NCI-H2227 (cell line): Measurements from ENCODE around the gene PIN4.
A peak's percentile ranks its signal among the peaks of the same experiment; 100 is the strongest.
"Not testable (repeated sequence)": the region's sequence is repeated elsewhere in the genome, so short reads cannot be mapped to it uniquely, and the experiment has no call there.

Experiments used
- DNase-seq: peaks from one replicate; lab custom pipeline; 2025; ENCODE audit not compliant: unreplicated experiment; lab: John Stamatoyannopoulos, UW

Gene PIN4

GRCh38 chrX:72201836-72202536, 20.4 kb downstream of the PIN4 start:
- DNase-seq, result no peak

DNA sequence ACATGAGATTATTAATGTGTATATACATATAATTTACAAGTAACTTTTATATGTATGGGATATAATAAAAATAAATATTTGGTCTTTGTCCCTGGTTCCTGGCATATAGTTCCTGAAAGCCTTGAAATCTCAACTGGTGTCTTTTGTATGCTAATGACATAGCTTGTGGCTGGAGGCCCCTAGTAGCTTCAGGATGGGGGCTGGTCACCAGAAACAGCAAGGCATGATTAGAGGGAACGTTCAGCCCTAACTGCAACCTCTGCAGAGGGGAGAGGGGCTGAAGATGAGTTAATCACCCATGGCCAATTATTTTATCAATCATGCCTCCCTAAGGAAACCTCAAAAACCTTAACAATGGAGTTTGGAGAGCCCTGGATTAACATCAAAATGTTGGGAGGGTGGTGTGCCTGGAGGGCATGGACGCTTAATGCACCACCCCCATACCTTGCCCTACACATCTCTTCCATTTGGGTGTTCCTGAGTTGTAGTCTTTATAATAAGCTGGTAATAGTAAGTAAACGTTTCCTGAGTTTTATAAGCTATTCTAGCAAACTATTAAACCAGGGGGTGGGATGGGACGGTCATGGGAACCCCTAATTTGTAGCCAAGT, 21.3 kb downstream of the PIN4 start:
- no peak for DNase-seq

DNA sequence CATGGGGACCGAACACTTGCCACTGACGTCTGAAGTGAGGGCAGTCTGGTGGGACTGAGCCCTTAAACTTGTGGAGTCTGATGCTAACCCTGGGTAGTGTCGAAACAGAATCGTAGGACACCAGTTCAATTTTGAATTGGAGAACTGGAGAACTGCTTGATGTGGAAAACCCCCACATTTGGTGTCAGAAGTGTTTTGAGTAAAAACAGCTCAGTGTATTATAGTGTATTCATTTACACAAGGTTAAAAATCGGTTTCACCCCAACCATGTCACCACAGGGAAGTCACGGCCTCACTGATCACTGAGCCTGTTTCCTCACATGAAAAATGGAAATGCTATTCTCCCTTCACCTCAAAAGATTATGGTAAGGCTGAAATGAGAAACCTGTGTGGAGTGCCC, 21.9 kb downstream of the PIN4 start:
- DNase-seq, result no peak

GRCh38 chrX:72205706-72206105, 24.1 kb downstream of the PIN4 start:
- DNase-seq, result no peak

DNA sequence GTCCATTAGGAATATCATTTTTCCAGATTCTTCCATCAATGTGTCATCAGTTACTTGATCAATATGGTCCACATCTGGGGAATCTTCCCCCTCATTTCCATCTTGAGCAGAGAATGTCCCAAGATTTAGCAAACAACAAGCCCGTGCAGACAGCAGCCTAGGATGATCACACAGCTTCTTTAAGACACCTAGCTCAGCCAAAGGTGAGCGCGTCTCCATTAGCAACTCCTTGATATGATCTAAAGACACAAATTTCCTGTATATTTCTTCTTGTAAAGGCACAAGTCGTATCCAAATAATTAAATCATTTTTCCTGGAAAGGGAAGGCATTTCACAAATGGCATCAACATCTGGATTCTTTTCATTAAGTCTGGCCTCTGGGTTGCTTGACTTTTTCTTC, 25.8 kb downstream of the PIN4 start:
- DNase-seq, result no peak

DNA sequence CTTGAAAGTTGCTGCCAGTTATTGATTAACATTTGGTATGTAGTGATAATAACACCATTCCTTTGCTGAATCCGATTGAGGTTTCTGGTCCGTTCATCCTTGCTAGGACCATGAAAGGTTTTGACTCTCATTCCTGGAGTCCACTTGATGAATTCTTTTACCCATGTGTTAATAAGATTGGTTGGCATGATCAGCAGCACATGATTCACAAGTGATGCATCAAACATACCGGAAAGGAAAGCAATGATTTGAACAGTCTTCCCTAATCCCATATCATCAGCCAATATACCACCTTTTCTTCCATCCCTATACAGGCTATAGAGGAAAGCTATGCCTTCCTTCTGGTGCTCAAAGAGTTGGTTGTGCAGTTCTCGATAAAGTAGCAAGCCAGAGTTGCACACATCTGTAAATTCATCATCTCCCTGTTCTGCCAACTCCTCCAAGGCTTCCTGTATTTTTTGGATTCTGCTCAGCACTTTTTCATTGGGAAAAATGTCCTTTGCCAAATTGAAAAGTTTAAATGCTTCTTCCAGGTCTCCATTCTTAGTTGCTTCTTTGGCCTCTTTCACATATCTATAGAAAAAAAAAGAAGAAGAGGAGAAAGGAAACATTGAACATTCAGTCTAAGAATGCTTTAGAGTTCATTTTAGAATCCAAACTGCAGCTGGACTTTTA, 26.7 kb downstream of the PIN4 start:
- DNase-seq, result no peak

GRCh38 chrX:72216973-72217372, 35.4 kb downstream of the PIN4 start:
- DNase-seq, result no peak

- not testable (repeated sequence) for DNase-seq
These were observed 38.8 kb downstream of the PIN4 start for GRCh38 chrX:72220375-72220774.

DNA sequence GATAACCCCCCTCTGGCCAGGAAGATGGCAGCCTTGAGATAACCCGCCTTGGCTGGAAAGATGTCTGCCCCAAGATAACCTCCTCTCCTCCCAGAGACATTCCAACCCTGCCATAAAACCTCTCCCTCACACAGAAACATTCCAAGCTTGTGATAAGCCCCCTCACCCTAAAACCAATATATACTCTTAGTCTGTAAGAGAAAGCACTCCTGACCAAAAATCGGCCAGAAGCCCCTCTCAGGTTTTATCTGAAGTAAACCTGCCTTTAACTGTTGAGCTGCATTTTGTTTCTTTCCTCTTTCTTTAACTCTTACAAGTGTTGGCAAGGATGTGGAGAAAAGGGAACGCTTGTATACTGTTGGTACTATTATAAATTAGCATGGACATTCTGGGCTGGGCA, 48.7 kb downstream of the PIN4 start:
- DNase-seq, result no peak

GRCh38 chrX:72236841-72237240, 55.3 kb downstream of the PIN4 start:
- DNase-seq, result no peak

GRCh38 chrX:72238183-72238582, 56.6 kb downstream of the PIN4 start:
- DNase-seq, result no peak

DNA sequence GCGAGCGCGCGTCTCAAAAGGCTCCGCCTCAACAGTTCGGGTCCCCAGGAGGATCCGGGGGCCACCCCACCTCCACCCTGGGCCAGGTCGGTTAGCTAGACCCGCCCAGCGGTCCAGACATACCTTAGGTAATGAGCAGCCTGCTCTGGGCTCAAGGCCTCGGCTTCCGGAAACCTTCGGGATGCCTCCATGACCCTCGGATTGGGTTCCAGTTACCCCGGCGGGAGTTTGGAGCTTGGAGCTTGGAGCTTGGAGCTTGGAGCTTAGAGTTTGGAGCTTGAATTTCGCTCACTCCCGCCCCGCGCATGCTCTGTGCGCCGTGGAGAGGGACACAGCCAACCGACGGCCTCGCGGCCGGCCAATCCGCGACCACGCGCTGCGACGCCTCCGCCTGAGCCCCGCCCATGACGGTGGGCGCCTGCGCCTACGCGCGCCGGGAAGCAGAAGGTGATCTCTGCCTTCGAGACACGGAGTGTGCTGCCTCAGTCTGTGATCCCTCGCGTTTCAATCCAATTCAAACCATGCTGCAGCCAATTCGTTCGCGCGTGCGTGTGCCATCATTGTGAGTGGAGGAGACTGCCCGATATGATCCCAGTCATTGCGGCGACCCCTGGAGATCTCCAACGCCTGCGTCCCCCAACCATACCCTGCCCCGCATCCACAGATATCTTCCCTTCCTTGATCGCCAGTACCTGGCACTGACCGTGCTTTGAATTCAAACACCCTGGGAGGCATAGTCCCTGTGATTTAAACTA, 57.3 kb downstream of the PIN4 start, which contains the start of gene ERCC6L:
ERCC6L (minus strand) TSS at position 307 of the 755 bp plus-strand sequence; CDS start at position 191, 116 bp downstream.
- DNase-seq, result peak; percentile 98

DNA sequence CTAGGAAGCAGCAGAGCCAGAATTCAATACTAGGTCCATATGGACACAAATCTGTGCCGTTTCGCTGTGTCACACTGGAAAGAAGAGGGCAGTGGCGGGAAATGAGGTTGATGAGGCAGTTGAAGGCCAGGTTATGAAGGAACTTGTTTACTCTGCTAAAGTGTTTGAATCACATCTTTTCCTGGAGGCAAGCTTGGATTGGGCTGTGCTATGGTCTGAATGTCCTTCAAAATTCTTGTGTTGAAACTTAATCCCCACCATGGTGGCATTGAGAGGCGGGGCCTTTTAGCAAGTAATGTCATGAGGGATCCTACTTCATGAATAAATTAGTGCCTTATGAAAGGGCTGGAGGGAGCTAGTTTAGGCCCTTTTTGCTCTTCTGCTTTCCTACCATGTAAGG, 59.4 kb downstream of the PIN4 start:
- DNase-seq, result no peak

GRCh38 chrX:72243472-72243871, 61.9 kb downstream of the PIN4 start:
- no peak for DNase-seq

- peak; percentile 85 for DNase-seq
These were observed 64.0 kb downstream of the PIN4 start for GRCh38 chrX:72245461-72246089.

GRCh38 chrX:72247206-72247942, 65.8 kb downstream of the PIN4 start:
- no peak for DNase-seq
